ENCODE results near the gene NCSTN.

The NCSTN gene

GRCh38 chr1:160332516-160332915 lies 10.7 kb upstream of the NCSTN start:
- no peak for DNase-seq (ENCODE audit: low read depth)
- TF ChIP-seq, protein P1, sequence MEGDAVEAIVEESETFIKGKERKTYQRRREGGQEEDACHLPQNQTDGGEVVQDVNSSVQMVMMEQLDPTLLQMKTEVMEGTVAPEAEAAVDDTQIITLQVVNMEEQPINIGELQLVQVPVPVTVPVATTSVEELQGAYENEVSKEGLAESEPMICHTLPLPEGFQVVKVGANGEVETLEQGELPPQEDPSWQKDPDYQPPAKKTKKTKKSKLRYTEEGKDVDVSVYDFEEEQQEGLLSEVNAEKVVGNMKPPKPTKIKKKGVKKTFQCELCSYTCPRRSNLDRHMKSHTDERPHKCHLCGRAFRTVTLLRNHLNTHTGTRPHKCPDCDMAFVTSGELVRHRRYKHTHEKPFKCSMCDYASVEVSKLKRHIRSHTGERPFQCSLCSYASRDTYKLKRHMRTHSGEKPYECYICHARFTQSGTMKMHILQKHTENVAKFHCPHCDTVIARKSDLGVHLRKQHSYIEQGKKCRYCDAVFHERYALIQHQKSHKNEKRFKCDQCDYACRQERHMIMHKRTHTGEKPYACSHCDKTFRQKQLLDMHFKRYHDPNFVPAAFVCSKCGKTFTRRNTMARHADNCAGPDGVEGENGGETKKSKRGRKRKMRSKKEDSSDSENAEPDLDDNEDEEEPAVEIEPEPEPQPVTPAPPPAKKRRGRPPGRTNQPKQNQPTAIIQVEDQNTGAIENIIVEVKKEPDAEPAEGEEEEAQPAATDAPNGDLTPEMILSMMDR (IDR thresholded peaks at IDR 0.05; ENCODE audit: insufficient read depth, low read depth, low read length, missing control alignments), result no peak
- H3K4me3 ChIP-seq (ENCODE audit: low read depth, low read length), result no peak overlapping the region

DNA sequence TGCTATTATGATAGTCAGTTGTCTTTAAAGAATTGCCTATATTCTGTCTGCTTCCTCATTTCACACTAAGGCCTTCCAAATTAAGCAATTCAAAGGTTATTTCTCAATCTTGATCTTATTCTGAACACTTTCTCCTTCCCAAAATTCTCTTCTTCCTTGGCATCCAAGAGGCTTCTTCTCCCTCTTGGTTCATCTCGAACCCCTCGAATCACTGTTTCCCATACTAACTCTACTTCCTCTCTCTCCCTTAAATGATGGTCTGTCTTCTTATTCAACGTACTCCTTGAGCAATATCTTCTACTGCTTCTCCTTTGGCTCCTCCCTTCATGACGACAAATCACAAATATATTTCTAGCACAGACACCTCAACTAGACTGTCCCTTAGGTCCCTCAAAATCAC lies 4.6 kb upstream of the NCSTN start:
- no peak for DNase-seq (ENCODE audit: low read depth)
- TF ChIP-seq, protein P1 (IDR thresholded peaks at IDR 0.05; ENCODE audit: insufficient read depth, low read depth, low read length, missing control alignments), result no peak
- H3K4me3 ChIP-seq (ENCODE audit: low read depth, low read length), result no peak overlapping the region

DNA sequence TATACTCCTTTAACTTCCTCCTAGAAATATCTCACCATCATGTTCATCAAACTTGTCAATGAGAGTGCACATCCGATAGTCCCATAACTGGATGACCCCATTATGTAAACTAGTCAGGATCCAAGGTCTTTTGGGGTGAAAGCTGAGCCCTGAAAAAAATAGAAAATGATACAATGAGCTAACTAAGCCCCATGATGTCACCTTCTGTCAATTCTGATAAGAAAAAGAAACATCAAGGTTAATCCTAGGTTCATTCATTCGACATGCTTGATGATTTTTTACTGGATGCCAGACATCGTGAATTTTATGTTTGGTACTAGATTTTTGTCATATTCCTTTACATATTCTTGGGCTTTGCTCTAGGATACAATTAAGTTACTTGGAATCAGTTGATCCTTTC lies 3.0 kb upstream of the NCSTN start:
- DNase-seq (ENCODE audit: low read depth), result no peak
- no peak overlapping the region for H3K4me3 ChIP-seq (ENCODE audit: low read depth, low read length)
- TF ChIP-seq, protein P1 (IDR thresholded peaks at IDR 0.05; ENCODE audit: insufficient read depth, low read depth, low read length, missing control alignments), result no peak

DNA sequence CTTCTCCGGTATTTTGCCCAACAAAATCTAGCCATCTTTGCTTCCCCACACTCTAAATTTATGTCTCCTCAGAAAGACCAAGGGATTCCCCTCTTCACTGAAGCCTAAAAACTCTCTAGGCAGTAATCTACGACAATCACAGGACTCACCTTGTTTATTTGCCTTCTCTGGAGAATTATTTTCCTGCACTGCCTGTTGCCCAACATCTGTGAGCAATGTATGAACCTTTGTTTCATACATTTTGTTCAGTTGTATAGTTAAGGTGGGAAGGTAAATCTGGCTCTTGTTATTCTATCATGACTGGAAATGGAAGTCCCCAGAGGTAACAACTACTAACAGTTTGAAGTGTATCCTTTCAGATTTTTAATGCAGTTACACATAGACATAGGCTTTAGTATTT lies 2.3 kb upstream of the NCSTN start:
- no peak for DNase-seq (ENCODE audit: low read depth)
- TF ChIP-seq, protein P1 (IDR thresholded peaks at IDR 0.05; ENCODE audit: insufficient read depth, low read depth, low read length, missing control alignments), result no peak
- peak overlapping the region; percentile 88 for H3K4me3 ChIP-seq (ENCODE audit: low read depth, low read length)

GRCh38 chr1:160342526-160342925 lies 657 bp upstream of the NCSTN start:
- DNase-seq (ENCODE audit: low read depth), result peak; percentile 19
- TF ChIP-seq, protein P1 (IDR thresholded peaks at IDR 0.05; ENCODE audit: insufficient read depth, low read depth, low read length, missing control alignments), result no peak
- H3K4me3 ChIP-seq (ENCODE audit: low read depth, low read length), result peak overlapping the region; percentile 88

DNA sequence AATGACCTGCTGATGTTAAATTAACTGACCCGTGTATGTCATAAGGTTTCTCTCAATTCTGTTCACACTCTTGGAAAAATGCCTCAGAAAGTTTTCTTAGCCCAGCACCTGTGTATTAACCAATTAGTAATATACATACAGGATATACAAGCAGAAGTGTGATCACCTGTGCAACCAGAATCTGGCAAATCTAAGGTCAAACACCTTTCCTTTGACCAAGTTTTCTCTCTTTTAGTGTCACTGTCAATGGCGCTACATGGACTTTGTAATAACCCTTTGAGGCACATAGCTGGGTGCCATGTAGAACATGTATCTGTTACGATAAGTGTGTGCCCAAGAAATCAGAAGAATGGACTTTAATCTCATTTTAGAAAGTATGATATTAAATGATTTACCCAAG lies 1.1 kb downstream of the NCSTN start:
- peak overlapping the region; percentile 88 for H3K4me3 ChIP-seq (ENCODE audit: low read depth, low read length)
- no peak for DNase-seq (ENCODE audit: low read depth)
- TF ChIP-seq, protein P1 (IDR thresholded peaks at IDR 0.05; ENCODE audit: insufficient read depth, low read depth, low read length, missing control alignments), result no peak

DNA sequence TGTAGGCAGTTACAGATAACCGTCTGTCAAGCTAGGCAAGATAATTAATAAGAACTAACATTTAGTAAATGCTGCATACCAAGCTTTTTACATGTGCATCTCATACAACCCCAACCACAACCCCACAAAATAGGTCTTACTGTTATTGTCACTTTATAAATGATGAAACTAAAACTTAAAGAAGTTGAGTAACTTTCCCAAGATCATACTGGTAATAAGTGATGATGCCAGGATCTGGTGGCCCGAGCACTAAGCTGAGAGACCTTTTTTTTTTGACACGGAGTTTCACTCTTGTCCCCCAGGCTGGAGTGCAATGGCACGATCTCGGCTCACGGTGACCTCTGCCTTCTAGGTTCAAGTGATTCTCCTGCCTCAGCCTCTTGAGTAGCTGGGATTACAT lies 1.8 kb downstream of the NCSTN start:
- H3K4me3 ChIP-seq (ENCODE audit: low read depth, low read length), result no peak overlapping the region
- TF ChIP-seq, protein P1 (IDR thresholded peaks at IDR 0.05; ENCODE audit: insufficient read depth, low read depth, low read length, missing control alignments), result no peak
- no peak for DNase-seq (ENCODE audit: low read depth)

All from GM12865 (cell line).